Heart left ventricle (tissue), 13 donors: ENCODE data around the gene RIMS3.

Source experiments
- CTCF ChIP-seq, 12 donors: fragments of 200-600 bp; sonication (generic) in 4 of 12; IDR thresholded peaks; one replicate each; pipeline versions ENCODE4 v1.5.0 to v1.8.0; 2018 to 2022; ENCODE audit warnings: antibody characterized with exemption in 12 of 12, mild to moderate bottlenecking in 5 of 12
- POLR2A ChIP-seq, 2 donors: fragments of 450-650 bp; IDR thresholded peaks; one replicate each; pipeline ENCODE4 v1.6.1; 2017; ENCODE audit warnings: antibody characterized with exemption in 2 of 2, mild to moderate bottlenecking in 2 of 2, moderate library complexity in 2 of 2
- donor health status: ischemic (EF 13 %, LVEDD 7.1; RV severe dilation, severe dysfunction).
- donor health status: DM: no; HTN: yes; CAD: no.
- donor health status: DM: no; HTN: no; CAD: no.
- donor health status: ischemic (EF 25% LVEDD 6.9; RV normal size, moderate dysfunction).
- donor health status: ischemic (EF 25% LVEDD 5.7; RV mildly dilated, moderate dysfunction).
- donor health status: ischemic (EF 35%, LVEDD 5.7; RV mildly dilated, moderate dysfunction).
- donor health status: nonischemic (EF 11% LVEDD 7.7; RV severe dilation, severe dysfunction).
- donor health status: DM: yes; HTN: yes; CAD: no.
- donor health status: PGD.
- donor health status: ischemic (EF 29% LVEDD 5.4; RV normal size, mild dysfunction).
- donor health status: nonischemic (EF 23%, LVEDD 6.1; RV moderate dilation, normal function).

GRCh38 chr1:40651138-40651857, 14.2 kb downstream of the RIMS3 start:
- TF ChIP-seq CTCF (IDR thresholded peaks at IDR 0.05) (peak in 1 of 12 donors; percentile 4), POLR2A (IDR thresholded peaks at IDR 0.05) (no peak)
